ENCODE data around the gene CGRRF1. TPM values are rescaled to one million over a fixed set of nuclear protein-coding genes. Genes with fewer than 3 reads are reported as not detected.

The CGRRF1 gene
- total and polyA plus RNA-seq, 10 of the 15 experiments (the other 5 are each of a cell fraction or from before 2014, with no cell fraction given) = 5.5 to 47.7 (median 13.5) TPM

GRCh38 chr14:54501480-54501879 is 8.2 kb upstream of the CGRRF1 start (continued):
- TF ChIP-seq USF2 (IDR thresholded peaks at IDR 0.05; ENCODE audit: borderline replicate concordance, low read depth, low read length) (no peak), CUX1 (IDR thresholded peaks at IDR 0.05; ENCODE audit: insufficient replicate concordance, low read depth, low read length) (no peak), MTA3 (IDR thresholded peaks at IDR 0.05; ENCODE audit: borderline replicate concordance, low read length) (no peak)

DNA sequence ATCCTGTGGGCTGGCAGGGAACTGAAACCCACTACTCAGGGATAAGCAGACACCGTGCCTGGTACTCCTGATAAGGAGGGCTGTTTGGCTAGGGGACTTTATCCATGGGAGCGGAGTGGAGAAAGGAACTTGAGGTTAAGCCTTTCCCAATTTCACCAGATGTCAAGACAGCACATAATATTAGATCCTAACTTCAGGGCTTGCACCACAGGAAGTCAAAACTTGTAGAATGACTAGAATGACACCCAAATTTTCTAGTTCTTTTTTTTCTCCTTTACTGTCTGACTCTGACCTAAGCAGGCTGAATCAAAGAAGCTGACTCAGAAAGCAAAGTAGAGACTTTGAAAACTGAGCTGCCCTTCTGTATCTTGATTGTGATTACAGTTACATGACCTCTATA is 7.1 kb upstream of the CGRRF1 start:
- ChIA-PET SMC1A (ENCODE audit: uncharacterized antibody, unreplicated experiment) (no interaction called here), RAD21 (ENCODE audit: unreplicated experiment) (no interaction called here), POLR2A (no interaction called here), CTCF (interaction anchor here (1.3 to 1.4 kb wide), 2 partner anchors 11 to 58 kb away, joined by 3 to 4 read pairs; no protein-coding TSS in a partner anchor)
- no TSS peak for BruUV-seq (replicated peaks)
- Histone ChIP-seq H3K27me3 (replicated peaks in 1 of 2; ENCODE audit: control insufficient read depth in 2 of 2, insufficient read depth in 2 of 2, low read length in 1 of 2) (no peaks in the 10 kb centered on the region), H3K4me3 (no peak overlapping the region), H3K79me2 (ENCODE audit: control insufficient read depth, insufficient read depth, low read length) (no peaks in the 10 kb centered on the region), H3K4me2 (ENCODE audit: control insufficient read depth, insufficient read depth) (no peak overlapping the region), H3K9me3 (replicated peaks; ENCODE audit: control insufficient read depth, insufficient read depth, low read length) (no peaks in the 10 kb centered on the region), H3K9ac (ENCODE audit: control insufficient read depth, insufficient read depth, low read length) (no peak overlapping the region), H3K27ac (ENCODE audit: control insufficient read depth, insufficient read depth) (no peak overlapping the region), H3K4me1 (ENCODE audit: control insufficient read depth, insufficient read depth, low read length) (no peaks in the 10 kb centered on the region), H3K36me3 (ENCODE audit: control insufficient read depth in 2 of 2, insufficient read depth in 2 of 2, low read length in 1 of 2) (no peaks in the 10 kb centered on the region), H4K20me1 (ENCODE audit: control insufficient read depth, insufficient read depth) (no peaks in the 10 kb centered on the region), H2AFZ (ENCODE audit: control insufficient read depth, low read depth, low read length) (no peak overlapping the region; the same call in 1 of the 2 replicates)
- 30% methylated on average over 2 of the region's 2 CpGs for WGBS (ENCODE audit: insufficient coverage, insufficient replicate concordance, low lambda C conversion rate, missing lambda C conversion rate)
- intact Hi-C loops (cut with micrococcal nuclease; ENCODE audit: unreplicated experiment) (loop anchor here (2.0 kb wide), 1 partner anchor 272 kb away; no protein-coding TSS in a partner anchor), in situ Hi-C loops (cut with MboI) (no loop called here)
- no peak for FAIRE-seq
- peak; percentile 29; the same call in 2 of the 3 replicates for ATAC-seq
- DNase-seq (ENCODE audit: low read depth, low spot score) = no peak
- no peak for TF ChIP-seq SMC3 (IDR thresholded peaks at IDR 0.05; ENCODE audit: borderline replicate concordance, low read length)
- TF ChIP-seq ZBTB4 (CRISPR knock-in tag; IDR thresholded peaks at IDR 0.05) = no peak
- TF ChIP-seq NFIC (IDR thresholded peaks at IDR 0.05; ENCODE audit: low read depth, low read length) = no peak
- TF ChIP-seq IKZF1 (conservative IDR thresholded peaks at IDR 0.05) = no peak
- TF ChIP-seq PML (IDR thresholded peaks at IDR 0.05; ENCODE audit: low read length) = no peak
- TF ChIP-seq NFYB (IDR thresholded peaks at IDR 0.05; ENCODE audit: insufficient read depth, low read depth, low read length) = no peak
- no peak for TF ChIP-seq BCL11A (IDR thresholded peaks at IDR 0.05; ENCODE audit: low read depth, low read length)
- no peak for TF ChIP-seq MEF2A (IDR thresholded peaks at IDR 0.05; ENCODE audit: insufficient read depth, low read depth, low read length)
- no peak for TF ChIP-seq RAD51 (IDR thresholded peaks at IDR 0.05)
- no peak for TF ChIP-seq SUZ12 (IDR thresholded peaks at IDR 0.05; ENCODE audit: unreplicated experiment)

All from GM12878 (cell line).